HepG2 (cell line): ENCODE measurements around the gene GAGE12F. TPM values are rescaled to one million over a fixed set of nuclear protein-coding genes. Genes with fewer than 3 reads are reported as not detected.

Experiments used
- EP300 ChIP-seq, 3 experiments: sonication (generic) in 1 of 3; formaldehyde crosslinking in 1 of 3; IDR thresholded peaks; 2 replicates each; pipeline versions ENCODE4 v1.5.1 to v1.6.1; 2011 to 2020; ENCODE audit warnings: low read depth in 2 of 3, low read length in 2 of 3, borderline replicate concordance in 1 of 3, improper control_type of control experiment in 1 of 3, mild to moderate bottlenecking in 1 of 3, missing genetic modification reagents in 1 of 3, moderate library complexity in 1 of 3
- JARID2 ChIP-seq: sonication (generic); formaldehyde crosslinking; IDR thresholded peaks from 2 replicates; pipeline ENCODE4 v1.8.1; 2023; ENCODE audit warnings: missing genetic modification reagents, inconsistent platforms; ENCODE audit not compliant: insufficient replicate concordance
- NKX3-1 ChIP-seq: sonication (generic); formaldehyde crosslinking; IDR thresholded peaks from 2 replicates; pipeline ENCODE4 v1.5.0; 2020; ENCODE audit warnings: missing genetic modification reagents
- ZBTB21 ChIP-seq: sonication (generic); formaldehyde crosslinking; IDR thresholded peaks from 2 replicates; pipeline ENCODE4 v1.4.0; 2020; ENCODE audit warnings: missing genetic modification reagents
- ZNF235 ChIP-seq: sonication (generic); formaldehyde crosslinking; IDR thresholded peaks from 2 replicates; pipeline ENCODE4 v1.8.1; 2023; ENCODE audit warnings: mild to moderate bottlenecking, missing genetic modification reagents, borderline replicate concordance
- ZNF772 ChIP-seq: sonication (generic); formaldehyde crosslinking; IDR thresholded peaks from 2 replicates; pipeline ENCODE4 v1.5.0; 2020; ENCODE audit warnings: mild to moderate bottlenecking, missing genetic modification reagents
- ZNF841 ChIP-seq: sonication (generic); formaldehyde crosslinking; IDR thresholded peaks from 2 replicates; pipeline ENCODE4 v1.8.1; 2023; ENCODE audit warnings: missing genetic modification reagents, borderline replicate concordance
- polyA plus RNA-seq, 8 experiments: library from polyadenylated mRNA; depleted of rRNA in 3 of 8; stranded (reverse) in 7 of 8; unstranded in 1 of 8; fragments of >200 nt; fragmentation: Illumina TruSeq in 4 of 8; extraction: Trizol in 4 of 8; gene quantifications; 2 replicates each; pipeline versions ENCODE4 v1.2.1 to v1.2.3, GENCODE V29; 2011 to 2016; ENCODE audit warnings: low read depth in 4 of 8, missing spikeins in 1 of 8, mixed read lengths in 1 of 8; ENCODE audit not compliant: insufficient read depth in 1 of 8
- total RNA-seq, 5 experiments: library from RNA; depleted of rRNA; stranded (reverse); fragments of >200 nt; fragmentation: Illumina TruSeq; extraction: Trizol; gene quantifications; 2 replicates each; pipeline ENCODE4 v1.2.3, GENCODE V29; 2016; ENCODE audit warnings: low read depth in 1 of 5
- TF ChIP-seq, protein P1 (sequence below): sonication (generic); formaldehyde crosslinking; IDR thresholded peaks from 2 replicates; pipeline ENCODE4 v1.4.0; 2020; ENCODE audit warnings: missing genetic modification reagents
- TF ChIP-seq, protein P2 (sequence below): sonication (generic); formaldehyde crosslinking; IDR thresholded peaks from 2 replicates; pipeline ENCODE4 v1.4.0; 2020; ENCODE audit warnings: missing genetic modification reagents, borderline replicate concordance
- TF ChIP-seq, protein P3 (sequence below): sonication (generic); formaldehyde crosslinking; IDR thresholded peaks from 2 replicates; pipeline ENCODE4 v1.4.0; 2020; ENCODE audit warnings: missing genetic modification reagents, borderline replicate concordance
- TF ChIP-seq, protein P4 (sequence below): sonication (generic); formaldehyde crosslinking; IDR thresholded peaks from 2 replicates; pipeline ENCODE4 v1.9.0; 2022; ENCODE audit warnings: missing genetic modification reagents, mild to moderate bottlenecking, borderline replicate concordance
- TF ChIP-seq, protein P5 (sequence below): sonication (generic); formaldehyde crosslinking; IDR thresholded peaks from 2 replicates; pipeline ENCODE4 v1.8.1; 2023; ENCODE audit warnings: mild to moderate bottlenecking, moderate library complexity, missing genetic modification reagents

Gene GAGE12F
- total and polyA plus RNA-seq, 2 of the 13 experiments (the other 11 are each of a cell fraction or from before 2014, with no cell fraction given), result not detected

DNA sequence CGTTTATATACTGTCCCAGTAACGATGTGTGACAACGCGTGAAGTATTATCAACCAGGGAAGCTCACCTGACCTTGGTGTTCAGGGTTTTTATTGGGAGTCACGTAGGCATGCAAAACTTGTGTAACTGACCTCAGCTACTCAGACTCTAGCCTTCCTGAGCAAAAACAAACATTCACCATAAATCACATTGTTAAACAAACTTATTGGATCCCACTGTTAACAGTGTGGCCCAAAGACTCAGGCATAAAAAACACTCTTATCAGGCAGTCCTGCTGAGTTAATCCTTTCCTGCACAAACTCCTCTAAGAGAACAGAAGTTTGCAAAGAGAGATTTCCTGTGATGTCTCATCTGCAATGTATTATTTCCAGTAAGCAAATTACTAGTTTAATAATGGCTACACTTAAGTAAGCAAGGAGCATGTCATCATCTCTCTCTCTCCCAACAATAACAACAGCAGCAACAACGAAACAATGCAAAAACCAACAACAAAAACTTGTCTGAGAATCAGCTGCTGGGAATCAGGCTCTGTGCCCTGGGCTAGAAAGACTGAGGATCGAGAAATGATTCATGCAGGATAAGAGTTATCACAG lies 50.2 kb downstream of the GAGE12F start (continued):
- TF ChIP-seq, protein P1, sequence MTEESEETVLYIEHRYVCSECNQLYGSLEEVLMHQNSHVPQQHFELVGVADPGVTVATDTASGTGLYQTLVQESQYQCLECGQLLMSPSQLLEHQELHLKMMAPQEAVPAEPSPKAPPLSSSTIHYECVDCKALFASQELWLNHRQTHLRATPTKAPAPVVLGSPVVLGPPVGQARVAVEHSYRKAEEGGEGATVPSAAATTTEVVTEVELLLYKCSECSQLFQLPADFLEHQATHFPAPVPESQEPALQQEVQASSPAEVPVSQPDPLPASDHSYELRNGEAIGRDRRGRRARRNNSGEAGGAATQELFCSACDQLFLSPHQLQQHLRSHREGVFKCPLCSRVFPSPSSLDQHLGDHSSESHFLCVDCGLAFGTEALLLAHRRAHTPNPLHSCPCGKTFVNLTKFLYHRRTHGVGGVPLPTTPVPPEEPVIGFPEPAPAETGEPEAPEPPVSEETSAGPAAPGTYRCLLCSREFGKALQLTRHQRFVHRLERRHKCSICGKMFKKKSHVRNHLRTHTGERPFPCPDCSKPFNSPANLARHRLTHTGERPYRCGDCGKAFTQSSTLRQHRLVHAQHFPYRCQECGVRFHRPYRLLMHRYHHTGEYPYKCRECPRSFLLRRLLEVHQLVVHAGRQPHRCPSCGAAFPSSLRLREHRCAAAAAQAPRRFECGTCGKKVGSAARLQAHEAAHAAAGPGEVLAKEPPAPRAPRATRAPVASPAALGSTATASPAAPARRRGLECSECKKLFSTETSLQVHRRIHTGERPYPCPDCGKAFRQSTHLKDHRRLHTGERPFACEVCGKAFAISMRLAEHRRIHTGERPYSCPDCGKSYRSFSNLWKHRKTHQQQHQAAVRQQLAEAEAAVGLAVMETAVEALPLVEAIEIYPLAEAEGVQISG (CRISPR knock-in tag), result no peak
- TF ChIP-seq JARID2 (CRISPR knock-in tag) (no peak), EP300 (IDR thresholded peaks at IDR 0.05; ENCODE audit: low read depth in 2 of 2, low read length in 2 of 2) (peak in 1 of 2 experiments; percentile 59; a peak in 2 of 4 replicates), EP300 (CRISPR knock-in tag; IDR thresholded peaks at IDR 0.05; ENCODE audit: borderline replicate concordance) (no peak), NKX3-1 (CRISPR knock-in tag) (no peak), ZBTB21 (CRISPR knock-in tag) (no peak), ZNF772 (CRISPR knock-in tag) (no peak), ZNF235 (CRISPR knock-in tag) (no peak), ZNF841 (CRISPR knock-in tag) (no peak)
- TF ChIP-seq, protein P2, sequence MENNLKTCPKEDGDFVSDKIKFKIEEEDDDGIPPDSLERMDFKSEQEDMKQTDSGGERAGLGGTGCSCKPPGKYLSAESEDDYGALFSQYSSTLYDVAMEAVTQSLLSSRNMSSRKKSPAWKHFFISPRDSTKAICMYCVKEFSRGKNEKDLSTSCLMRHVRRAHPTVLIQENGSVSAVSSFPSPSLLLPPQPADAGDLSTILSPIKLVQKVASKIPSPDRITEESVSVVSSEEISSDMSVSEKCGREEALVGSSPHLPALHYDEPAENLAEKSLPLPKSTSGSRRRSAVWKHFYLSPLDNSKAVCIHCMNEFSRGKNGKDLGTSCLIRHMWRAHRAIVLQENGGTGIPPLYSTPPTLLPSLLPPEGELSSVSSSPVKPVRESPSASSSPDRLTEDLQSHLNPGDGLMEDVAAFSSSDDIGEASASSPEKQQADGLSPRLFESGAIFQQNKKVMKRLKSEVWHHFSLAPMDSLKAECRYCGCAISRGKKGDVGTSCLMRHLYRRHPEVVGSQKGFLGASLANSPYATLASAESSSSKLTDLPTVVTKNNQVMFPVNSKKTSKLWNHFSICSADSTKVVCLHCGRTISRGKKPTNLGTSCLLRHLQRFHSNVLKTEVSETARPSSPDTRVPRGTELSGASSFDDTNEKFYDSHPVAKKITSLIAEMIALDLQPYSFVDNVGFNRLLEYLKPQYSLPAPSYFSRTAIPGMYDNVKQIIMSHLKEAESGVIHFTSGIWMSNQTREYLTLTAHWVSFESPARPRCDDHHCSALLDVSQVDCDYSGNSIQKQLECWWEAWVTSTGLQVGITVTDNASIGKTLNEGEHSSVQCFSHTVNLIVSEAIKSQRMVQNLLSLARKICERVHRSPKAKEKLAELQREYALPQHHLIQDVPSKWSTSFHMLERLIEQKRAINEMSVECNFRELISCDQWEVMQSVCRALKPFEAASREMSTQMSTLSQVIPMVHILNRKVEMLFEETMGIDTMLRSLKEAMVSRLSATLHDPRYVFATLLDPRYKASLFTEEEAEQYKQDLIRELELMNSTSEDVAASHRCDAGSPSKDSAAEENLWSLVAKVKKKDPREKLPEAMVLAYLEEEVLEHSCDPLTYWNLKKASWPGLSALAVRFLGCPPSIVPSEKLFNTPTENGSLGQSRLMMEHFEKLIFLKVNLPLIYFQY (CRISPR knock-in tag), result no peak
- TF ChIP-seq, protein P3, sequence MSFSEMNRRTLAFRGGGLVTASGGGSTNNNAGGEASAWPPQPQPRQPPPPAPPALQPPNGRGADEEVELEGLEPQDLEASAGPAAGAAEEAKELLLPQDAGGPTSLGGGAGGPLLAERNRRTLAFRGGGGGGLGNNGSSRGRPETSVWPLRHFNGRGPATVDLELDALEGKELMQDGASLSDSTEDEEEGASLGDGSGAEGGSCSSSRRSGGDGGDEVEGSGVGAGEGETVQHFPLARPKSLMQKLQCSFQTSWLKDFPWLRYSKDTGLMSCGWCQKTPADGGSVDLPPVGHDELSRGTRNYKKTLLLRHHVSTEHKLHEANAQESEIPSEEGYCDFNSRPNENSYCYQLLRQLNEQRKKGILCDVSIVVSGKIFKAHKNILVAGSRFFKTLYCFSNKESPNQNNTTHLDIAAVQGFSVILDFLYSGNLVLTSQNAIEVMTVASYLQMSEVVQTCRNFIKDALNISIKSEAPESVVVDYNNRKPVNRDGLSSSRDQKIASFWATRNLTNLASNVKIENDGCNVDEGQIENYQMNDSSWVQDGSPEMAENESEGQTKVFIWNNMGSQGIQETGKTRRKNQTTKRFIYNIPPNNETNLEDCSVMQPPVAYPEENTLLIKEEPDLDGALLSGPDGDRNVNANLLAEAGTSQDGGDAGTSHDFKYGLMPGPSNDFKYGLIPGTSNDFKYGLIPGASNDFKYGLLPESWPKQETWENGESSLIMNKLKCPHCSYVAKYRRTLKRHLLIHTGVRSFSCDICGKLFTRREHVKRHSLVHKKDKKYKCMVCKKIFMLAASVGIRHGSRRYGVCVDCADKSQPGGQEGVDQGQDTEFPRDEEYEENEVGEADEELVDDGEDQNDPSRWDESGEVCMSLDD, result no peak
- TF ChIP-seq, protein P4, sequence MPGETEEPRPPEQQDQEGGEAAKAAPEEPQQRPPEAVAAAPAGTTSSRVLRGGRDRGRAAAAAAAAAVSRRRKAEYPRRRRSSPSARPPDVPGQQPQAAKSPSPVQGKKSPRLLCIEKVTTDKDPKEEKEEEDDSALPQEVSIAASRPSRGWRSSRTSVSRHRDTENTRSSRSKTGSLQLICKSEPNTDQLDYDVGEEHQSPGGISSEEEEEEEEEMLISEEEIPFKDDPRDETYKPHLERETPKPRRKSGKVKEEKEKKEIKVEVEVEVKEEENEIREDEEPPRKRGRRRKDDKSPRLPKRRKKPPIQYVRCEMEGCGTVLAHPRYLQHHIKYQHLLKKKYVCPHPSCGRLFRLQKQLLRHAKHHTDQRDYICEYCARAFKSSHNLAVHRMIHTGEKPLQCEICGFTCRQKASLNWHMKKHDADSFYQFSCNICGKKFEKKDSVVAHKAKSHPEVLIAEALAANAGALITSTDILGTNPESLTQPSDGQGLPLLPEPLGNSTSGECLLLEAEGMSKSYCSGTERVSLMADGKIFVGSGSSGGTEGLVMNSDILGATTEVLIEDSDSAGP (CRISPR knock-in tag), result no peak
- TF ChIP-seq, protein P5, sequence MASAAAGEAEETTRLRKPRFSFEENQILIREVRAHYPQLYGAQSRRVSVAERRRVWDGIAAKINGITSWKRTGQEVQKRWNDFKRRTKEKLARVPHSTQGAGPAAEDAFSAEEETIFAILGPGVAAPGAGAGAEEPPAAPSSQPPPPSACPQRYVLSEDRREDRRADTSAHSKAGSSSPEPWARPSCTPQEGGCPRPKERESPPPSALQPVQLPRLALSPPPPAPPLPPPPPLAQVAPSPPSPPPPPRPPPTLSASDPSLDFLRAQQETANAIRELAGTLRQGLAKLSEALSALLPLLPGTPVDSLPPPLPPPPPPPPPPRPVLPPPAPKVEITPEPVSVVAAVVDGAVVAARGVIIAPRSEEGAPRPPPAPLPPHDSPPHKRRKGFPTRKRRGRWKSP, result no peak
